Natural killer cell (primary cell): Measurements from ENCODE around the gene STUM. TPM values are rescaled to one million over a fixed set of nuclear protein-coding genes. Genes with fewer than 3 reads are reported as not detected.

Experiments
- ATAC-seq, 3 donors: fragments of 150-1000 bp in 2 of 3; fragments of 200-7000 bp in 1 of 3; cut with Tn5 transposase; 1 replicate in 1 of 3; 2 replicates in 2 of 3; pipeline ENCODE4 v1.10.0; 2021; ENCODE audit warnings: mild to moderate bottlenecking in 2 of 3, moderate library complexity in 2 of 3
- DNase-seq, 2 donors: peaks; one replicate each; pipeline versions ENCODE4 v3.0.0 to v3.0.0-alpha.2; 2013 to 2021; ENCODE audit warnings: mixed read lengths in 1 of 2
- H3K27ac ChIP-seq: one replicate; pipeline ENCODE4 v1.5.1; 2013; ENCODE audit warnings: mild to moderate bottlenecking, low read length
- H3K27me3 ChIP-seq: one replicate; pipeline ENCODE4 v1.6.1; 2013; ENCODE audit warnings: low read length; ENCODE audit not compliant: control insufficient read depth, insufficient read depth
- H3K36me3 ChIP-seq: one replicate; pipeline ENCODE4 v1.6.1; 2013; ENCODE audit warnings: low read length; ENCODE audit not compliant: control insufficient read depth, insufficient read depth
- H3K4me1 ChIP-seq: one replicate; pipeline ENCODE4 v1.6.1; 2013; ENCODE audit warnings: low read length; ENCODE audit not compliant: control insufficient read depth, insufficient read depth
- H3K4me3 ChIP-seq: one replicate; pipeline ENCODE4 v1.5.1; 2013; ENCODE audit warnings: low read length
- H3K9me3 ChIP-seq: one replicate; pipeline ENCODE4 v1.6.1; 2013; ENCODE audit warnings: low read length; ENCODE audit not compliant: control insufficient read depth, insufficient read depth
- H3K27ac Mint-ChIP-seq, 2 donors: one replicate each; pipeline ENCODE4 v1.8.0; 2022; ENCODE audit warnings: mild to moderate bottlenecking in 2 of 2, mixed read lengths in 2 of 2, moderate library complexity in 1 of 2
- H3K27me3 Mint-ChIP-seq, 2 donors: one replicate each; pipeline ENCODE4 v1.8.0; 2022; ENCODE audit warnings: low read depth in 2 of 2, mixed read lengths in 2 of 2
- H3K36me3 Mint-ChIP-seq: one replicate; pipeline ENCODE4 v1.8.0; 2022; ENCODE audit warnings: mixed read lengths
- H3K4me1 Mint-ChIP-seq, 2 donors: one replicate each; pipeline ENCODE4 v1.8.0; 2022; ENCODE audit warnings: mixed read lengths in 2 of 2
- H3K4me3 Mint-ChIP-seq: one replicate; pipeline ENCODE4 v1.8.0; 2022; ENCODE audit warnings: mild to moderate bottlenecking, moderate library complexity, mixed read lengths
- H3K9me3 Mint-ChIP-seq, 2 donors: one replicate each; pipeline ENCODE4 v1.8.0; 2022; ENCODE audit warnings: mixed read lengths in 2 of 2
- WGBS: methylation state at CpG from one replicate; pipeline ENCODE4 v1.1.7; 2013; ENCODE audit warnings: missing lambda C conversion rate; ENCODE audit not compliant: insufficient coverage; 5-methylcytosine and 5-hydroxymethylcytosine counted together
- intact Hi-C: fragments of 100-400 bp; cut with micrococcal nuclease; formaldehyde crosslinking; loops from one replicate; pipeline ENCODE4 v1.14.2; 2022
- total RNA-seq, 4 donors: library from RNA; stranded (reverse); fragments of 120-200 nt in 1 of 4; gene quantifications; one replicate each; pipeline versions ENCODE4 v1.2.3 to v1.2.4, GENCODE V29; 2013 to 2022
- TF ChIP-seq, protein P1 (sequence below): fragments of 200-600 bp; IDR thresholded peaks from one replicate; pipeline ENCODE4 v1.8.0; 2022; ENCODE audit warnings: antibody characterized with exemption

The STUM gene
- total RNA-seq, 3 donors from 2014 or later (not counting 1 experiment from before 2014, with no cell fraction given), result not detected

DNA sequence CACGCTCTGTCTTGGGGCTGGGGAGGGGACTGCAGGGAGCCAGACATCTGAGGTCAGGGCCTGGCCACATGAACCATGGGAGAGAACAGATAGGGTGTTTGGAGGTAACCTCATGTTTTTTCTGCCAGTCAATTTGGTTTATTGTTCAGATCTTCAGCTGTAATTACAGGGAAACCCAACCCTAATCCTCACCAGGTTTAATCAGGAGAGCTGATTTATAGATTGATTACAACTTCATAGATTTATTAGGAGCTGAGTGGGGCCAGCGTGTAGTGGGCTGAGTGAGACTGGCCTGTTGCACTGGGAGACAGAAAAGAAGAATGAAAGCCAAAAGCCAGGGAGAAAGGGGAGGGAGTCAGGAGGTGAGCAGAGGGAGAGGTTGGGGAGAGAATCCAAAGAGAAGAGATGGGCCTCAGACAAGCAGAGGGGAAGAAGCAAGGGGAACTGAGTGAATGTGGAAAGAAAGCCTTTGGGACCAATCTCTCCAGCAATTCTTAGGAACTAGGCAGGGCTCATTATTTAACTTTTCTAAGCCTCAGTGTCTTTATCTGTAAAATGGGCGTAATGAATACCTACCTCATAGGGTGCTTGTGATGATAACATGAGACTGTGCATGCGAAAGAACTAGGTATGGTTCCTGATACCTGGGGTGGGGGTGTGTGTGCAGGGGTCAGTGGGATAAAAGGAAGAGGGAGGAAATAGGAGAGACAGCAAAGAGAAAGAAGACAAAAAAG is 17.0 kb upstream of the STUM start:
- Histone ChIP-seq H3K27ac (no peak overlapping the region), H3K36me3 (no peaks in the 10 kb centered on the region), H3K4me3 (no peak overlapping the region), H3K9me3 (no peaks in the 10 kb centered on the region), H3K27me3 (no peaks in the 10 kb centered on the region), H3K4me1 (peaks cover 3% of the 10 kb centered on the region)
- no peaks in the 10 kb centered on the region for H3K9me3 Mint-ChIP-seq
- TF ChIP-seq, protein P1, sequence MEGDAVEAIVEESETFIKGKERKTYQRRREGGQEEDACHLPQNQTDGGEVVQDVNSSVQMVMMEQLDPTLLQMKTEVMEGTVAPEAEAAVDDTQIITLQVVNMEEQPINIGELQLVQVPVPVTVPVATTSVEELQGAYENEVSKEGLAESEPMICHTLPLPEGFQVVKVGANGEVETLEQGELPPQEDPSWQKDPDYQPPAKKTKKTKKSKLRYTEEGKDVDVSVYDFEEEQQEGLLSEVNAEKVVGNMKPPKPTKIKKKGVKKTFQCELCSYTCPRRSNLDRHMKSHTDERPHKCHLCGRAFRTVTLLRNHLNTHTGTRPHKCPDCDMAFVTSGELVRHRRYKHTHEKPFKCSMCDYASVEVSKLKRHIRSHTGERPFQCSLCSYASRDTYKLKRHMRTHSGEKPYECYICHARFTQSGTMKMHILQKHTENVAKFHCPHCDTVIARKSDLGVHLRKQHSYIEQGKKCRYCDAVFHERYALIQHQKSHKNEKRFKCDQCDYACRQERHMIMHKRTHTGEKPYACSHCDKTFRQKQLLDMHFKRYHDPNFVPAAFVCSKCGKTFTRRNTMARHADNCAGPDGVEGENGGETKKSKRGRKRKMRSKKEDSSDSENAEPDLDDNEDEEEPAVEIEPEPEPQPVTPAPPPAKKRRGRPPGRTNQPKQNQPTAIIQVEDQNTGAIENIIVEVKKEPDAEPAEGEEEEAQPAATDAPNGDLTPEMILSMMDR, result no peak
- intact Hi-C loops, result no loop called here
- 90% methylated on average over 4 of the region's 4 CpGs for WGBS
- no peak for ATAC-seq
- H3K27ac Mint-ChIP-seq, result no peak overlapping the region
- peaks cover 9 to 10% of the 10 kb centered on the region in 2 donors for H3K4me1 Mint-ChIP-seq
- no peak overlapping the region for H3K4me3 Mint-ChIP-seq
- H3K27me3 Mint-ChIP-seq, result peaks cover 11 to 20% of the 10 kb centered on the region in 2 donors
- no peaks in the 10 kb centered on the region for H3K36me3 Mint-ChIP-seq
- no peak for DNase-seq

DNA sequence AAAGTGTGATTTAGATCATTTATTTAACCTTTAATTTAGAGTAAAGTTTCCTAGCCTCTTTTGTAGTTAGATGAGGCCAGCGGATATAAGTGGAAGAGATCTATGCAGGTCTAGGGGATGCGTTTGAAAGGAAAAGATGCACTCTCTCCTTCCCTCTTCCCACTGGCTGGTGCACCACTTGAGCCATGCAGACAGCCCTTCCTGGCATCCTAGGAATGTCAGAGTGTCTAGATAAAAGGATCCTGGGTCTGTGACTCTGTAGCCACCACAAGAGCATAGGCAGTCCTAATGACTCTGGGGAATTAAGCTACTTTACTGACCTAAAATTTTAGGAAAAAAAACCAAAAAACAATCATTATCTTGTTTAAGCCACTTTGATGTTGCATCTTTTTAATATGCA is 16.0 kb upstream of the STUM start:
- Mint-ChIP-seq H3K27me3 (peaks cover 11 to 20% of the 10 kb centered on the region in 2 donors), H3K4me3 (no peak overlapping the region), H3K27ac (no peak overlapping the region), H3K4me1 (peaks cover 9 to 10% of the 10 kb centered on the region in 2 donors), H3K9me3 (no peaks in the 10 kb centered on the region), H3K36me3 (no peaks in the 10 kb centered on the region)
- no peaks in the 10 kb centered on the region for H3K27me3 ChIP-seq
- no peak overlapping the region for H3K27ac ChIP-seq
- H3K36me3 ChIP-seq, result no peaks in the 10 kb centered on the region
- H3K4me3 ChIP-seq, result no peak overlapping the region
- TF ChIP-seq, protein P1, result no peak
- DNase-seq, result no peak
- ATAC-seq, result no peak
- WGBS, result no CpG with 5 or more reads among the region's 2 CpGs
- intact Hi-C loops, result no loop called here
- no peaks in the 10 kb centered on the region for H3K9me3 ChIP-seq
- H3K4me1 ChIP-seq, result peaks cover 3% of the 10 kb centered on the region

DNA sequence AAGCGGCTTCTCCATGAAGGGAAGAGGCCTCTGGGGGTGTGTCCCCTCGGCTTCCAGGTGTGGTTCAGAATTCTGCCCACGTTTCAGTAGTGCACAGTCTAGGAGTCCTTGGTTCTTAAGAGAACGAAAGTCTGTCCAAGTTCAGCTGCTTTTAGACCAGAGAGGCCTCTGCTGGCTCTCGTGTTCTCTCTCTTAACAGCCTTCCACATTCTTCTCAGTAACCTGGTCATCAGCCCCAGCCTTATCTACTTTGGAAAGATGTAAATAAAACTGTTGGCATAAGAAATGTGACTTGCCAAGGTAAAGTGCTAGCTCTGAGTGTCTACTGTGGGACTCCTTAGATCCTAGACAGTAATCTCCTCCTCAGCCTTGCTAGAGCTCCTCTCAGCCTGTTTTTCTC is 15.3 kb upstream of the STUM start:
- Histone ChIP-seq H3K27me3 (no peaks in the 10 kb centered on the region), H3K4me3 (no peak overlapping the region), H3K36me3 (no peaks in the 10 kb centered on the region), H3K4me1 (peaks cover 3% of the 10 kb centered on the region), H3K27ac (no peak overlapping the region), H3K9me3 (no peaks in the 10 kb centered on the region)
- H3K9me3 Mint-ChIP-seq, result no peaks in the 10 kb centered on the region
- peaks cover 9 to 10% of the 10 kb centered on the region in 2 donors for H3K4me1 Mint-ChIP-seq
- whole genome bisulfite sequencing, result 74% methylated on average over 5 of the region's 5 CpGs
- no peak overlapping the region for H3K27ac Mint-ChIP-seq
- no peak for DNase-seq
- TF ChIP-seq, protein P1, result no peak
- no peak for ATAC-seq
- H3K36me3 Mint-ChIP-seq, result no peaks in the 10 kb centered on the region
- H3K27me3 Mint-ChIP-seq, result peaks cover 11 to 20% of the 10 kb centered on the region in 2 donors
- H3K4me3 Mint-ChIP-seq, result no peak overlapping the region
- intact Hi-C loops, result no loop called here

DNA sequence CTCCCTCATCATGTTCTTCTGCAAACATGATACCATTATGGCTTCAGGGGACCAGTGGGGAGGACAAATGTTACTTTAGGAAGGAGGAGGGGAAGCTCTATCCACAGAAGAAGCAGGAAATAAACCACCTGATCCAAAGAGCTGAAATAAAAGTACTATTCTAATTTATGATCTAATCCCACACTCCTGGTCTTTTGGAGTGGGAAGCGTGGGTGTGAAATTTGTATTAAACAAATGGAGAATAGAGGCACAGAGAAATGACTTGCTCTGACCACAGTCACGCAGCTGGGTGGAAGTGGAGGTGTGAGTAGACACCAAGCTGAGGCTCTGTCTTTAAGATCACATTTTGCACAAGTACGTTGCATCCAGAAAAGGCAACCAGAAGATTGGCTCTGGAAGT is 14.5 kb upstream of the STUM start:
- H3K27ac Mint-ChIP-seq, result no peak overlapping the region
- peaks cover 9 to 10% of the 10 kb centered on the region in 2 donors for H3K4me1 Mint-ChIP-seq
- H3K27me3 ChIP-seq, result no peaks in the 10 kb centered on the region
- no peaks in the 10 kb centered on the region for H3K36me3 Mint-ChIP-seq
- WGBS, result 79% methylated on average over 3 of the region's 3 CpGs
- ATAC-seq, result no peak
- no peak for DNase-seq
- no peak overlapping the region for H3K4me3 Mint-ChIP-seq
- H3K9me3 Mint-ChIP-seq, result no peaks in the 10 kb centered on the region
- H3K4me1 ChIP-seq, result peaks cover 3% of the 10 kb centered on the region
- H3K36me3 ChIP-seq, result no peaks in the 10 kb centered on the region
- intact Hi-C loops, result no loop called here
- H3K4me3 ChIP-seq, result no peak overlapping the region
- peaks cover 11 to 13% of the 10 kb centered on the region in 2 donors for H3K27me3 Mint-ChIP-seq
- H3K27ac ChIP-seq, result no peak overlapping the region
- no peaks in the 10 kb centered on the region for H3K9me3 ChIP-seq
- TF ChIP-seq, protein P1, result no peak
